ENCODE measurements around the gene EDN1. TPM values are rescaled to one million over a fixed set of nuclear protein-coding genes. Genes with fewer than 3 reads are reported as not detected.

EDN1 gene
- total and polyA plus RNA-seq, 10 of the 15 experiments (the other 5 are each of a cell fraction or from before 2014, with no cell fraction given), result 2.0 to 6.6 (median 3.1) TPM

- TF ChIP-seq RELA (IDR thresholded peaks at IDR 0.05; ENCODE audit: borderline replicate concordance, partially characterized antibody) (peak; percentile 80), ZNF622 (IDR thresholded peaks at IDR 0.05) (no peak), MTA2 (IDR thresholded peaks at IDR 0.05; ENCODE audit: low read depth) (peak; percentile 72; the same call in 1 of the 2 replicates), NR2C1 (IDR thresholded peaks at IDR 0.05) (no peak), SREBF2 (IDR thresholded peaks at IDR 0.05; ENCODE audit: low read length) (no peak), NR2F1 (conservative IDR thresholded peaks at IDR 0.05) (0 out of 2 replicates have a peak, but pooled peaks have one; percentile 23), ATF2 (IDR thresholded peaks at IDR 0.05; ENCODE audit: low read length) (no peak), EP300 (IDR thresholded peaks at IDR 0.05; ENCODE audit: borderline replicate concordance in 1 of 2, control insufficient read depth in 1 of 2, low read depth in 2 of 2, low read length in 2 of 2) (peak; percentile 6 to 50; a peak in 2 of 4 replicates)
Observed at GRCh38 chr6:12335131-12335527, 45.0 kb downstream of the EDN1 start (continued).

- H3K9ac ChIP-seq (ENCODE audit: control insufficient read depth, insufficient read depth, low read length), result no peak overlapping the region
- in situ Hi-C loops (cut with MboI), result no loop called here
- TF ChIP-seq ZNF384 (IDR thresholded peaks at IDR 0.05; ENCODE audit: borderline replicate concordance, low read depth, low read length) (no peak), POU2F2 (IDR thresholded peaks at IDR 0.05; ENCODE audit: borderline replicate concordance, low read depth, low read length) (no peak), STAT3 (IDR thresholded peaks at IDR 0.05; ENCODE audit: low read depth, low read length) (no peak), CHD2 (IDR thresholded peaks at IDR 0.05; ENCODE audit: borderline replicate concordance, low read depth, low read length) (no peak), HDAC2 (IDR thresholded peaks at IDR 0.05) (no peak), E2F4 (IDR thresholded peaks at IDR 0.05; ENCODE audit: low read depth, low read length) (no peak), TBL1XR1 (IDR thresholded peaks at IDR 0.05; ENCODE audit: low read depth, low read length) (no peak), RAD21 (IDR thresholded peaks at IDR 0.05; ENCODE audit: insufficient read depth, low read depth, low read length) (peak; percentile 23; the same call in 1 of the 2 replicates), RCOR1 (conservative IDR thresholded peaks at IDR 0.05; ENCODE audit: low read depth, low read length) (no peak), SMC3 (IDR thresholded peaks at IDR 0.05; ENCODE audit: borderline replicate concordance, low read length) (no peak), CTCF (IDR thresholded peaks at IDR 0.05 in 2 of 3, conservative IDR thresholded peaks at IDR 0.05 in 1 of 3; ENCODE audit: control insufficient read depth in 2 of 3, extremely low read depth in 1 of 3, insufficient read depth in 1 of 3, low read depth in 3 of 3, low read length in 3 of 3) (peak in 1 of 3 experiments; percentile 32; a peak in 2 of 6 replicates), TAF1 (IDR thresholded peaks at IDR 0.05; ENCODE audit: borderline replicate concordance, low read depth, low read length) (no peak)
Observed at GRCh38 chr6:12335717-12336116, 45.6 kb downstream of the EDN1 start.

More at GRCh38 chr6:12335717-12336116, 45.6 kb downstream of the EDN1 start:
- ChIA-PET SMC1A (ENCODE audit: uncharacterized antibody, unreplicated experiment) (interaction anchor here (1.0 to 8.6 kb wide), 15 partner anchors 11 to 269 kb away, joined by 3 to 270 read pairs (median 27); partner anchors contain the start of gene EDN1), CTCF (interaction anchor here (0.7 to 4.8 kb wide), 18 partner anchors 9 to 271 kb away, joined by 3 to 81 read pairs (median 11); partner anchors contain the start of gene EDN1), POLR2A (interaction anchor here (1.1 to 4.7 kb wide), 8 partner anchors 13 to 271 kb away, joined by 3 to 29 read pairs (median 10); partner anchors contain the start of gene EDN1), RAD21 (ENCODE audit: unreplicated experiment) (interaction anchor here (0.9 to 8.0 kb wide), 22 partner anchors 9 to 514 kb away, joined by 3 to 152 read pairs (median 7); partner anchors contain the start of gene EDN1)
- DNase-seq (ENCODE audit: low read depth, low spot score), result no peak
- peak overlapping the region; percentile 26; the same call in 1 of the 2 replicates for H3K4me2 ChIP-seq (ENCODE audit: control insufficient read depth, insufficient read depth)
- H3K27me3 ChIP-seq (replicated peaks in 1 of 2; ENCODE audit: control insufficient read depth in 2 of 2, insufficient read depth in 2 of 2, low read length in 1 of 2), result no peaks in the 10 kb centered on the region
- no peaks in the 10 kb centered on the region for H3K79me2 ChIP-seq (ENCODE audit: control insufficient read depth, insufficient read depth, low read length)
- H3K4me3 ChIP-seq, result peak overlapping the region; percentile 33; the same call in 1 of the 2 replicates
- H3K9me3 ChIP-seq (replicated peaks; ENCODE audit: control insufficient read depth, insufficient read depth, low read length), result no peaks in the 10 kb centered on the region; the same call in 2 of the 3 replicates
- BruUV-seq (replicated peaks), result no TSS peak
- 18% methylated on average over 1 of the region's 1 CpG for WGBS (ENCODE audit: insufficient coverage, insufficient replicate concordance, low lambda C conversion rate, missing lambda C conversion rate)
- no peaks in the 10 kb centered on the region for H4K20me1 ChIP-seq (ENCODE audit: control insufficient read depth, insufficient read depth)
- ATAC-seq, result peak; percentile 64
- intact Hi-C loops (cut with micrococcal nuclease; ENCODE audit: unreplicated experiment), result loop anchor here (1.0 to 2.0 kb wide), 2 partner anchors 19 to 43 kb away; no protein-coding TSS in a partner anchor
- H3K36me3 ChIP-seq (ENCODE audit: control insufficient read depth in 2 of 2, insufficient read depth in 2 of 2, low read length in 1 of 2), result no peaks in the 10 kb centered on the region
- H2AFZ ChIP-seq (ENCODE audit: control insufficient read depth, low read depth, low read length), result no peak overlapping the region; the same call in 1 of the 2 replicates
- H3K27ac ChIP-seq (ENCODE audit: control insufficient read depth, insufficient read depth), result peak overlapping the region; percentile 38
- no peak for FAIRE-seq
- H3K4me1 ChIP-seq (ENCODE audit: control insufficient read depth, insufficient read depth, low read length), result peaks cover 21% of the 10 kb centered on the region
